ENCODE measurements around the gene JPH3. TPM values are rescaled to one million over a fixed set of nuclear protein-coding genes. Genes with fewer than 3 reads are reported as not detected.

Gene JPH3
- total and polyA plus RNA-seq, 4 experiments from 2014 or later = 0.09 TPM; not detected in 3

DNA sequence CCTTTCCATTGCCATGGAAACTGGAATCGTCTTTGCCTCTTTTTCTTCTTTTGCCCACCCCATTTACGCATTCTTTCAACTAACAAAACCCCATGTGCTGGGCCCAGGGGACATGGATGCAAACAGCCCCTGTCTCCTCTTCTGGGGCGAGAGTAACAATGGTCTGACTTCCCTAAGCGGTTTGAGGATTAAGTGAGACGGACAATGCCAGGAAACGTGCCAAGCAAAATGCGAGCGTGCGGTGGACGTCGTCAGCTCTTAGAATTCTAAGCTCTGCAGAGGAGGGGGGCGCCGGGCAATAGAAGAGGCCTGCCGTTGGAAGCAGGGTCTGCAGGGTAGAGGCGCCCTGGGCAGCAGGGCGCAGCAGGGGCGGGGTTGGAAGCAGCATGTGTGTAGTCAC is 42.4 kb upstream of the JPH3 start:
- H3K4me3 Mint-ChIP-seq = no peak overlapping the region
- H3K27ac Mint-ChIP-seq = no peak overlapping the region
- intact Hi-C loops (cut with micrococcal nuclease) = no loop called here
- ChIA-PET CTCF (ENCODE audit: partially characterized antibody) (no interaction called here), POLR2A (ENCODE audit: partially characterized antibody) (no interaction called here)
- no peaks in the 10 kb centered on the region for H3K36me3 ChIP-seq (ENCODE audit: insufficient read depth, low read length)
- no peak overlapping the region for H3K4me3 ChIP-seq (ENCODE audit: low read length in 2 of 2)
- peaks cover 0 to 2% (median 0%) of the 10 kb centered on the region in 4 donors for H3K4me1 Mint-ChIP-seq
- H3K9me3 ChIP-seq (ENCODE audit: control insufficient read depth in 1 of 2, low read length in 2 of 2) = no peaks in the 10 kb centered on the region
- no peak for DNase-seq
- no peaks in the 10 kb centered on the region for H3K4me1 ChIP-seq (ENCODE audit: insufficient read depth, low read length)
- no peak overlapping the region for H3K27ac ChIP-seq (ENCODE audit: low read depth, low read length)
- H3K27me3 Mint-ChIP-seq = peaks cover 1 to 4% of the 10 kb centered on the region in 2 donors
- no peaks in the 10 kb centered on the region for H3K36me3 Mint-ChIP-seq
- H3K9me3 Mint-ChIP-seq = peaks cover 0 to 3% (median 0%) of the 10 kb centered on the region in 8 donors
- no peaks in the 10 kb centered on the region for H3K27me3 ChIP-seq (ENCODE audit: insufficient read depth, low read length)

GRCh38 chr16:87560428-87561199 is 41.7 kb upstream of the JPH3 start:
- H3K9me3 Mint-ChIP-seq = peaks cover 0 to 3% (median 0%) of the 10 kb centered on the region in 8 donors
- DNase-seq = peak in 2 of 5 donors; percentile 5 to 13

GRCh38 chr16:87561200-87562105 is 40.9 kb upstream of the JPH3 start:
- Mint-ChIP-seq H3K4me1 (peaks cover 0 to 2% (median 0%) of the 10 kb centered on the region in 4 donors), H3K27ac (no peak overlapping the region), H3K9me3 (peaks cover 0 to 3% (median 0%) of the 10 kb centered on the region in 8 donors), H3K36me3 (no peaks in the 10 kb centered on the region), H3K27me3 (peaks cover 1 to 4% of the 10 kb centered on the region in 2 donors), H3K4me3 (no peak overlapping the region)
- intact Hi-C loops (cut with micrococcal nuclease) = no loop called here
- H3K36me3 ChIP-seq (ENCODE audit: insufficient read depth, low read length) = no peaks in the 10 kb centered on the region
- DNase-seq = no peak
- no peak overlapping the region for H3K27ac ChIP-seq (ENCODE audit: low read depth, low read length)
- H3K4me3 ChIP-seq (ENCODE audit: low read length in 2 of 2) = no peak overlapping the region
- CTCF ChIA-PET (ENCODE audit: partially characterized antibody) = interaction anchor here (0.8 to 1.3 kb wide), 2 partner anchors 72 to 74 kb away, joined by 3 read pairs; no protein-coding TSS in a partner anchor
- H3K4me1 ChIP-seq (ENCODE audit: insufficient read depth, low read length) = no peaks in the 10 kb centered on the region
- H3K9me3 ChIP-seq (ENCODE audit: control insufficient read depth in 1 of 2, low read length in 2 of 2) = no peaks in the 10 kb centered on the region
- no peaks in the 10 kb centered on the region for H3K27me3 ChIP-seq (ENCODE audit: insufficient read depth, low read length)
- POLR2A ChIA-PET (ENCODE audit: partially characterized antibody) = no interaction called here

More at GRCh38 chr16:87560428-87561199, 41.7 kb upstream of the JPH3 start:
- CTCF ChIA-PET (ENCODE audit: partially characterized antibody) = no interaction called here
- peaks cover 0 to 2% (median 0%) of the 10 kb centered on the region in 4 donors for H3K4me1 Mint-ChIP-seq
- no peaks in the 10 kb centered on the region for H3K36me3 Mint-ChIP-seq
- H3K4me3 Mint-ChIP-seq = no peak overlapping the region
- H3K36me3 ChIP-seq (ENCODE audit: insufficient read depth, low read length) = no peaks in the 10 kb centered on the region
- H3K9me3 ChIP-seq (ENCODE audit: control insufficient read depth in 1 of 2, low read length in 2 of 2) = no peaks in the 10 kb centered on the region
- intact Hi-C loops (cut with micrococcal nuclease) = no loop called here
- POLR2A ChIA-PET (ENCODE audit: partially characterized antibody) = no interaction called here
- H3K27me3 Mint-ChIP-seq = peaks cover 1 to 4% of the 10 kb centered on the region in 2 donors
- no peak overlapping the region for H3K27ac Mint-ChIP-seq
- no peak overlapping the region for H3K4me3 ChIP-seq (ENCODE audit: low read length in 2 of 2)
- H3K27me3 ChIP-seq (ENCODE audit: insufficient read depth, low read length) = no peaks in the 10 kb centered on the region
- no peak overlapping the region for H3K27ac ChIP-seq (ENCODE audit: low read depth, low read length)
- no peaks in the 10 kb centered on the region for H3K4me1 ChIP-seq (ENCODE audit: insufficient read depth, low read length)

GRCh38 chr16:87562201-87562600 is 40.1 kb upstream of the JPH3 start:
- Histone ChIP-seq H3K27ac (ENCODE audit: low read depth, low read length) (no peak overlapping the region), H3K27me3 (ENCODE audit: insufficient read depth, low read length) (no peaks in the 10 kb centered on the region), H3K9me3 (ENCODE audit: control insufficient read depth in 1 of 2, low read length in 2 of 2) (no peaks in the 10 kb centered on the region), H3K4me3 (ENCODE audit: low read length in 2 of 2) (no peak overlapping the region), H3K4me1 (ENCODE audit: insufficient read depth, low read length) (no peaks in the 10 kb centered on the region), H3K36me3 (ENCODE audit: insufficient read depth, low read length) (no peaks in the 10 kb centered on the region)
- H3K27ac Mint-ChIP-seq = no peak overlapping the region
- intact Hi-C loops (cut with micrococcal nuclease) = no loop called here
- no peak for DNase-seq
- H3K36me3 Mint-ChIP-seq = no peaks in the 10 kb centered on the region
- peaks cover 0 to 2% (median 0%) of the 10 kb centered on the region in 4 donors for H3K4me1 Mint-ChIP-seq
- peaks cover 0 to 3% (median 0%) of the 10 kb centered on the region in 8 donors for H3K9me3 Mint-ChIP-seq
- no peak overlapping the region for H3K4me3 Mint-ChIP-seq
- H3K27me3 Mint-ChIP-seq = peaks cover 1 to 4% of the 10 kb centered on the region in 2 donors
- ChIA-PET POLR2A (ENCODE audit: partially characterized antibody) (no interaction called here), CTCF (ENCODE audit: partially characterized antibody) (interaction anchor here (0.8 to 1.3 kb wide), 2 partner anchors 72 to 73 kb away, joined by 3 read pairs; no protein-coding TSS in a partner anchor)

DNA sequence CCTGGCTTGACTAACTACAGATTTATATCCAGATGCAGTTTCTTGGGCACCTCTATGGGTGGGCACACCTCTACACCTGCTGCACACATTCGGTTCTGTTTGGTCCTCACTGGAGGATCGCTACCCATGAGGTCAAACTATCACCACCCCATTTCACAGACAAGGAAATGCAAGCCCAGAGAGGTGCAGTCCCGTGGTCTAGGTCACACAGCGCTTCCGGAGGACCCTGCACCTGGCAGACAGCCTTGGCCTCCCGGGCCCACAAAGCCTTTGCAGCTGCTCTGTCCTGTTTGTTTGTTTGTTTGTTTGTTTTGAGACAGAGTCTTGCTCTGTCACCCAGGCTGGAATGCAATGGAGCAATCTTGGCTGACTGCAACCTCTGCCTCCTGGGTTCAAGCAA is 39.3 kb upstream of the JPH3 start:
- H3K4me1 Mint-ChIP-seq = peaks cover 0 to 2% (median 0%) of the 10 kb centered on the region in 4 donors
- H3K27ac Mint-ChIP-seq = no peak overlapping the region

GRCh38 chr16:87563714-87564523 is 38.4 kb upstream of the JPH3 start:
- Mint-ChIP-seq H3K4me3 (no peak overlapping the region), H3K27me3 (no peaks in the 10 kb centered on the region), H3K36me3 (no peaks in the 10 kb centered on the region), H3K4me1 (peaks cover 0 to 2% (median 0%) of the 10 kb centered on the region in 4 donors), H3K27ac (peak overlapping the region in 2 of 7 donors; percentile 28 to 57), H3K9me3 (peaks cover 0 to 3% (median 0%) of the 10 kb centered on the region in 8 donors)
- Histone ChIP-seq H3K27me3 (ENCODE audit: insufficient read depth, low read length) (no peaks in the 10 kb centered on the region), H3K4me1 (ENCODE audit: insufficient read depth, low read length) (no peaks in the 10 kb centered on the region), H3K4me3 (ENCODE audit: low read length in 2 of 2) (no peak overlapping the region), H3K36me3 (ENCODE audit: insufficient read depth, low read length) (no peaks in the 10 kb centered on the region), H3K9me3 (ENCODE audit: control insufficient read depth in 1 of 2, low read length in 2 of 2) (no peaks in the 10 kb centered on the region), H3K27ac (ENCODE audit: low read depth, low read length) (no peak overlapping the region)
- POLR2A ChIA-PET (ENCODE audit: partially characterized antibody) = no interaction called here
- intact Hi-C loops (cut with micrococcal nuclease) = no loop called here
- no peak for DNase-seq
- CTCF ChIA-PET (ENCODE audit: partially characterized antibody) = no interaction called here

More for the DNA sequence above, 39.3 kb upstream of the JPH3 start:
- no peak for DNase-seq
- Histone ChIP-seq H3K4me3 (ENCODE audit: low read length in 2 of 2) (no peak overlapping the region), H3K27me3 (ENCODE audit: insufficient read depth, low read length) (no peaks in the 10 kb centered on the region), H3K36me3 (ENCODE audit: insufficient read depth, low read length) (no peaks in the 10 kb centered on the region), H3K4me1 (ENCODE audit: insufficient read depth, low read length) (no peaks in the 10 kb centered on the region), H3K9me3 (ENCODE audit: control insufficient read depth in 1 of 2, low read length in 2 of 2) (no peaks in the 10 kb centered on the region), H3K27ac (ENCODE audit: low read depth, low read length) (no peak overlapping the region)
- ChIA-PET POLR2A (ENCODE audit: partially characterized antibody) (no interaction called here), CTCF (ENCODE audit: partially characterized antibody) (interaction anchor here (1.3 kb wide), 1 partner anchor 71 kb away, joined by 3 read pairs; no protein-coding TSS in a partner anchor)
- Mint-ChIP-seq H3K9me3 (peaks cover 0 to 3% (median 0%) of the 10 kb centered on the region in 8 donors), H3K27me3 (peaks cover 1 to 4% of the 10 kb centered on the region in 2 donors), H3K4me3 (no peak overlapping the region), H3K36me3 (no peaks in the 10 kb centered on the region)
- intact Hi-C loops (cut with micrococcal nuclease) = no loop called here
